Bone marrow (tissue), 2 donors: ENCODE measurements around the gene SNX7.

Source experiments
- DNase-seq, 2 donors: peaks; one replicate each; lab custom pipeline; 2025; lab: John Stamatoyannopoulos, UW

SNX7 gene

GRCh38 chr1:98697781-98698180 lies 36.3 kb downstream of the SNX7 start:
- DNase-seq: no peak

GRCh38 chr1:98698625-98699024 lies 37.1 kb downstream of the SNX7 start:
- DNase-seq: no peak

GRCh38 chr1:98700228-98700627 lies 38.7 kb downstream of the SNX7 start:
- DNase-seq: no peak

- DNase-seq: no peak
These were observed 41.5 kb downstream of the SNX7 start for GRCh38 chr1:98702976-98703375.

GRCh38 chr1:98704474-98704873 lies 43.0 kb downstream of the SNX7 start:
- no peak for DNase-seq

- DNase-seq: no peak
These were observed 43.5 kb downstream of the SNX7 start for GRCh38 chr1:98704971-98705370.

- DNase-seq: no peak
These were observed 44.1 kb downstream of the SNX7 start for GRCh38 chr1:98705591-98705990.

GRCh38 chr1:98706173-98706843 lies 44.8 kb downstream of the SNX7 start:
- no peak for DNase-seq

- DNase-seq: no peak
These were observed 46.0 kb downstream of the SNX7 start for GRCh38 chr1:98707556-98707955.

- DNase-seq: no peak
These were observed 48.4 kb downstream of the SNX7 start for GRCh38 chr1:98709906-98710305.

GRCh38 chr1:98723574-98723973 lies 62.1 kb downstream of the SNX7 start:
- DNase-seq: no peak

- no peak for DNase-seq
These were observed 71.7 kb downstream of the SNX7 start for GRCh38 chr1:98732985-98733781.

- no peak for DNase-seq
These were observed 72.2 kb downstream of the SNX7 start for GRCh38 chr1:98733782-98734112.

- no peak for DNase-seq
These were observed 74.2 kb downstream of the SNX7 start for GRCh38 chr1:98735756-98736155.

GRCh38 chr1:98737835-98738234 lies 76.3 kb downstream of the SNX7 start:
- no peak for DNase-seq

GRCh38 chr1:98739762-98740161 lies 78.2 kb downstream of the SNX7 start:
- DNase-seq: no peak

- no peak for DNase-seq
These were observed 79.6 kb downstream of the SNX7 start for GRCh38 chr1:98741164-98741563.

GRCh38 chr1:98749152-98749756 lies 87.7 kb downstream of the SNX7 start:
- peak in 1 of 2 donors; percentile 1 for DNase-seq

GRCh38 chr1:98754176-98754575 lies 92.7 kb downstream of the SNX7 start:
- no peak for DNase-seq

- no peak for DNase-seq
These were observed 99.8 kb downstream of the SNX7 start for GRCh38 chr1:98761219-98761865.

- DNase-seq: no peak
These were observed 102.1 kb downstream of the SNX7 start for GRCh38 chr1:98763488-98764150.

GRCh38 chr1:98764485-98764884 lies 103.0 kb downstream of the SNX7 start:
- DNase-seq: no peak
